Activated T-cell treated with anti-CD3 and anti-CD28 coated beads, Interleukin-2, amount 50 U/mL, for 4 hours (primary cell): Measurements from ENCODE around the gene GATAD2B. TPM values are rescaled to one million over a fixed set of nuclear protein-coding genes. Genes with fewer than 3 reads are reported as not detected.

Experiments used
- ATAC-seq, 2 donors: fragments of 200-7000 bp; cut with Tn5 transposase; one replicate each; pipeline ENCODE4 v1.10.0; 2021
- DNase-seq: peaks from one replicate; pipeline ENCODE4 v3.0.0-alpha.2; 2020
- H3K27me3 Mint-ChIP-seq: one replicate; pipeline ENCODE4 v1.8.0; 2021; ENCODE audit warnings: low read depth, mixed read lengths
- H3K36me3 Mint-ChIP-seq: one replicate; pipeline ENCODE4 v1.8.0; 2022; ENCODE audit warnings: mixed read lengths; ENCODE audit not compliant: insufficient read depth
- H3K4me1 Mint-ChIP-seq: one replicate; pipeline ENCODE4 v1.8.0; 2021; ENCODE audit warnings: low read depth, mixed read lengths
- H3K4me3 Mint-ChIP-seq: one replicate; pipeline ENCODE4 v1.8.0; 2021; ENCODE audit warnings: mild to moderate bottlenecking, moderate library complexity, mixed read lengths
- H3K9me3 Mint-ChIP-seq: one replicate; pipeline ENCODE4 v1.8.0; 2021; ENCODE audit warnings: mixed read lengths
- total RNA-seq, 3 donors: library from RNA; stranded (reverse); gene quantifications; one replicate each; pipeline ENCODE4 v1.2.1, GENCODE V29; 2021

The GATAD2B gene
- total RNA-seq, 3 donors from 2014 or later, result 57.3 to 58.3 (median 57.7) TPM

DNA sequence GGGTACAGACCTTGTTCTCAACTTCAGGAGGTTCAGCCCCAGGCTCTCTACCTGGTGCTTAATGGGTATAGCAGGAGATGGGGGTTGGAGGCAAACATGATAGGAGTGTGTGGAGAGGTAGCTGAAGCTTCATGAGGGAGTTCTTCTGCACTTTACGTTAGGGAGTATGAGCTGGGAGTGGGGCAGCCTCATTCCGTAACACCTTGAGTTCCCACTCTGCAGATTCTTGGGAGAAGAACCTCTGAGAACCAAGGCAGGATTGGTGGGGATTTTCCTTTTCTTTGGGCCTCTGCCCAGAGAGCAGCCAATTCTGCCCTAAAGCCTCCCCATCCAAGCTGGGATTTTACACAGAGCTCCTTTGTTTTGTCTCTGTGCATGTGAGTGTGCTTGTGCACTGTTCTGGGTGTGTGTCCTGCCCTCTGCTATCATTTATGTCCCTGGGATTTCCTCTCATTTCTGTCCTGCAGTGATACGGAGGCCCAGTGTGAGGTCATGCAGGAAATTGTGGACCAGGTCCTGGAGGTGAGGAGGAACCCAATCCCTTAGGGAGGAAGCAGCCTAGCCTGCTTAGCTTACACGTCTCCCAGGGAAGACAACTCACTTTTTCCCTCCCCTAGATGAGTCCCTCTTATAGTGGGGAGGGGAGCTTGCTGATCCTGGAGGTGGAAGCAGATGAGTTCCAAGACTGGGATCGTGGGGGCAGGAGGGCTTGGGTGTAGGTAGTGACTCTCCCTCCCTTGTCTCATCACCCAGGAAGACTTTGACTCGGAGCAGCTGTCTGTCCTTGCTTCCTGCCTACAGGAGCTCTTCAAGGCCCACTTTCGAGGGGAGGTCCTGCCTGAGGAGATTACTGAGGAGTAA, 159.2 kb downstream of the GATAD2B start:
- Mint-ChIP-seq H3K9me3 (no peaks in the 10 kb centered on the region), H3K4me1 (no peaks in the 10 kb centered on the region), H3K27me3 (no peaks in the 10 kb centered on the region), H3K36me3 (peaks cover 17% of the 10 kb centered on the region), H3K4me3 (no peak overlapping the region)
- ATAC-seq (no peak), DNase-seq (no peak)

DNA sequence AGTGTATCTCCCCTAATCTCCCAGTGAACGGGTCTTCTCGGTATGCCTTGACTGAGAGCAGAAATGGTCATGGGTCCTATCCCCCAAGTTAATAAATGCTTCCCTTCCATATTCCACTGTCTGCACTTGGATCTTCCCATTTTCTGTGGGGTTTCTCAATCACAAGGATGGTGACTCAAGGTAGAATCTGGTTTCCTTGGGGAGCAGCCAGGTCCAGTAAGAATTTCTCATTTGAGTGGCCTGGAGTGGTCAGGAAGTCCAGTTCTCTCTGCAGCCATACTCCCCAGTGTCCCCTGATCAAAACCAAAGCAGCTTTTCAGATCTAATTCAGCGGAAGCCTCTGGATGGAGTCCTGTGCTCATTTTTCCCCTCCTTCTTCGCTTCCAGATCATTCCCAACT, 162.3 kb downstream of the GATAD2B start:
- no peaks in the 10 kb centered on the region for H3K9me3 Mint-ChIP-seq
- H3K27me3 Mint-ChIP-seq, result no peaks in the 10 kb centered on the region
- peaks cover 22% of the 10 kb centered on the region for H3K36me3 Mint-ChIP-seq
- ATAC-seq (no peak), DNase-seq (no peak)
- H3K4me3 Mint-ChIP-seq, result no peak overlapping the region
- H3K4me1 Mint-ChIP-seq, result no peaks in the 10 kb centered on the region

Other genes starting within 250 kb of the GATAD2B start
- under 1 TPM; 0.16 to 0.26 (median 0.23) TPM for gene NPR1, start 244.3 kb downstream of the GATAD2B start, total RNA-seq
- 10 to 100 TPM; 46.9 to 49.4 (median 48.5) TPM for gene INTS3, start 194.9 kb downstream of the GATAD2B start, total RNA-seq
- 1 to 10 TPM; 3.8 to 6.0 (median 6.0) TPM for gene SLC27A3, start 147.6 kb downstream of the GATAD2B start, total RNA-seq
- gene DENND4B, start 23.7 kb upstream of the GATAD2B start, total RNA-seq, result 100 to 1,000 TPM; 110 to 117 (median 115) TPM
- 10 to 100 TPM; 43.7 to 56.0 (median 51.7) TPM for gene CRTC2, start 35.6 kb upstream of the GATAD2B start, total RNA-seq
- gene SLC39A1, start 40.6 kb upstream of the GATAD2B start, total RNA-seq, result 10 to 100 TPM; 72.6 to 79.3 (median 73.9) TPM
- 1 to 10 TPM; 4.2 to 4.3 (median 4.3) TPM for gene CREB3L4, start 44.9 kb upstream of the GATAD2B start, total RNA-seq
- 100 to 1,000 TPM; 257 to 294 (median 273) TPM for gene JTB, start 54.7 kb upstream of the GATAD2B start, total RNA-seq
- gene RAB13, start 63.4 kb upstream of the GATAD2B start, total RNA-seq, result 10 to 100 TPM in 1 of 3 donors, 1 to 10 TPM in 2; 7.0 to 16.0 (median 9.3) TPM
- 1,000 to 10,000 TPM; 2,132 to 2,236 (median 2,176) TPM for gene RPS27, start 67.8 kb upstream of the GATAD2B start, total RNA-seq
- under 1 TPM; 0.05 to 0.08 (median 0.08) TPM for gene NUP210L, start 232.1 kb upstream of the GATAD2B start, total RNA-seq